Airway epithelial cell (primary cell): ENCODE data around the gene HSPA12A. TPM values are rescaled to one million over a fixed set of nuclear protein-coding genes. Genes with fewer than 3 reads are reported as not detected.

ENCODE experiments used
- total RNA-seq: library from RNA; depleted of rRNA; stranded (reverse); fragments of >200 nt; gene quantifications from 2 replicates; pipeline ENCODE4 v1.2.3, GENCODE V29; 2015

Gene HSPA12A
- total RNA-seq = 1.5 and 2.2 TPM in 2 replicates

GRCh38 chr10:116742367-116743265 lies at the start of gene HSPA12A:
TSS of gene HSPA12A (minus strand) at chr10:116742566. CDS start at chr10:116742469, 97 bp downstream.

Other genes with a start within 250 kb of the HSPA12A start
- gene PNLIP, start 196.6 kb downstream of the HSPA12A start, total RNA-seq = not detected in 2 replicates
- not detected in 2 replicates for gene PNLIPRP1, start 151.6 kb downstream of the HSPA12A start, total RNA-seq
- not detected in 2 replicates for gene PNLIPRP2, start 121.6 kb downstream of the HSPA12A start, total RNA-seq
- not detected in 2 replicates for gene ENO4, start 106.9 kb upstream of the HSPA12A start, total RNA-seq